Mucosa of rectum (tissue), 2 donors: ENCODE data around the gene GPR146.
A peak's percentile ranks its signal among the peaks of the same experiment; 100 is the strongest.

Source experiments
- H3K27ac ChIP-seq, 2 donors: one replicate each; pipeline ENCODE4 v1.7.0; 2013; ENCODE audit warnings: inconsistent platforms in 2 of 2, low read depth in 2 of 2, low read length in 2 of 2
- H3K27me3 ChIP-seq, 2 donors: one replicate each; pipeline ENCODE4 v1.7.0; 2013; ENCODE audit warnings: low read length in 2 of 2; ENCODE audit not compliant: control insufficient read depth in 2 of 2, insufficient read depth in 2 of 2
- H3K36me3 ChIP-seq, 2 donors: one replicate each; pipeline ENCODE4 v1.7.0; 2013; ENCODE audit warnings: low read length in 2 of 2; ENCODE audit not compliant: control insufficient read depth in 2 of 2, insufficient read depth in 2 of 2
- H3K4me1 ChIP-seq, 2 donors: one replicate each; pipeline ENCODE4 v1.7.0; 2013; ENCODE audit warnings: low read length in 2 of 2, mild to moderate bottlenecking in 1 of 2; ENCODE audit not compliant: control insufficient read depth in 2 of 2, insufficient read depth in 2 of 2
- H3K4me3 ChIP-seq, 2 donors: one replicate each; pipeline ENCODE4 v1.7.0; 2013; ENCODE audit warnings: low read length in 2 of 2
- H3K9ac ChIP-seq, 2 donors: one replicate each; pipeline ENCODE4 v1.7.0; 2013; ENCODE audit warnings: low read length in 2 of 2, low read depth in 1 of 2, mild to moderate bottlenecking in 1 of 2
- H3K9me3 ChIP-seq, 2 donors: one replicate each; pipeline ENCODE4 v1.7.0; 2013; ENCODE audit warnings: low read length in 2 of 2; ENCODE audit not compliant: control insufficient read depth in 2 of 2
- donor health status: healthy.
- donor health status: Normal muscosa, but diverticular disease.

Gene GPR146

DNA sequence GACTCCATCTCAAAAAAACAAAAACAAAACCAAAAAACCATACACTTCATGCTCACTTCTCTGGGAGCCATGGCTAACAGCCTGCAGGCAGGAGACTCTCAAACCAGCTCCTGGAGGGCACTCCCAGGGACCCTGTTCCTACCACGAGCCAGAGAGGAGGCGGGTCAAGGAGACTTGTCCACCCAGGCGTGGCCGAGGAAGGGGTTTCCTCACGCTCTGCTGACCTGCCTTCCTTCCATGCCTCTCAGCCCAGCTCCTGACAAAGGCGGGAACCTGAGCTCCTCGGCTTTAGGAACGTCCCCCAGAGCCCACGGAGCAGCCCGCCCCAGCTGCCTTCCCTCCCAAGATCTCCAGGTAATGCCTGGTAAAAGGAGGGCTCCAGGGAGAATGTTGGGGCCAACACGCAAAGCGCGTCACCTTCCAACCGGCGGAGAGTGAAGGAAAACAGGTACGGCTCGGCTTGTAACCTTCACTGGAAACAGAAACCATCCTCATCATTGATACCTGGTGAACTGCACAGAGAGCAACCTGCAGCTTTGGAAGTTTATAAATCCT lies 9.5 kb downstream of the GPR146 start:
- Histone ChIP-seq H3K27ac (no peak overlapping the region), H3K4me3 (no peak overlapping the region), H3K9me3 (no peaks in the 10 kb centered on the region), H3K4me1 (peaks cover 6 to 9% of the 10 kb centered on the region in 2 donors), H3K36me3 (peaks cover 2 to 3% of the 10 kb centered on the region in 2 donors), H3K9ac (no peak overlapping the region), H3K27me3 (no peaks in the 10 kb centered on the region)

GRCh38 chr7:1054438-1054837 lies 10.1 kb downstream of the GPR146 start:
- Histone ChIP-seq H3K9ac (no peak overlapping the region), H3K9me3 (no peaks in the 10 kb centered on the region), H3K27ac (peak overlapping the region in 1 of 2 donors; percentile 58), H3K36me3 (peaks cover 2 to 3% of the 10 kb centered on the region in 2 donors), H3K27me3 (no peaks in the 10 kb centered on the region), H3K4me1 (peaks cover 6 to 9% of the 10 kb centered on the region in 2 donors), H3K4me3 (no peak overlapping the region)

DNA sequence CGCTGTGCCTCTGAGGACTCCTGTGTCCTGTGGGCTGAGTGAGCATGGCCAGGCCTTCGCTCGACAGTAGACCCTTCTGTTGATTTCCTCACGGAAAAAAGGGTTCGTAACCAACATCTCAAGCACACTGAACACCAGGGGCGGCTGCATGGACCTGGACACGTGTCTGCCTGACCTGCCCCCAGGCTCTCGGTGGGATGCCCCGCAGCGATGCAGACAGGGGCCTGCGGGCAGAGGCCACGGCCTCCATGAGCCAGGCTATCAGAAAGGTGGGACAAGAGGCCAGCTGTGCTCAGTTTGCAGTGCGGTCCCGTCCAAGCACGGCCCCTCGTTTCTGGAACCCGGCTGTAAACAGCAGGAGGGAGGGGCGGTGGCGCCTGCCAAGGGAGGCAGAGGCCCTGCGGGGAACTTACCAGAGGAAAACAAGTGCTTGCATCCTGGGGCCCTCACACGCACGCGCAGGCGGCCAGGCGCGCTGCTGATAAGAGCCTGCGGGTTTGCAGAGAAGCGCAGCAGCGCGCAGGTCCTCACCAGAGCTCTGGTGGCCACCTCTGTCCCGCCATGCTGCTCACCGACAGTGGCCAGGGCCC lies 10.6 kb downstream of the GPR146 start:
- Histone ChIP-seq H3K27ac (peak overlapping the region in 1 of 2 donors; percentile 58), H3K9me3 (no peaks in the 10 kb centered on the region), H3K9ac (no peak overlapping the region), H3K36me3 (peaks cover 2 to 3% of the 10 kb centered on the region in 2 donors), H3K4me1 (peaks cover 6 to 9% of the 10 kb centered on the region in 2 donors), H3K27me3 (no peaks in the 10 kb centered on the region), H3K4me3 (peak overlapping the region in 1 of 2 donors; percentile 50)

- Histone ChIP-seq H3K27me3 (no peaks in the 10 kb centered on the region), H3K27ac (peak overlapping the region in 1 of 2 donors; percentile 58), H3K9ac (no peak overlapping the region), H3K4me1 (peaks cover 8 to 13% of the 10 kb centered on the region in 2 donors), H3K4me3 (peak overlapping the region in 1 of 2 donors; percentile 50), H3K36me3 (peaks cover 2 to 3% of the 10 kb centered on the region in 2 donors), H3K9me3 (no peaks in the 10 kb centered on the region)
These were observed 11.2 kb downstream of the GPR146 start for GRCh38 chr7:1055491-1055955.

GRCh38 chr7:1055956-1056784 lies 11.8 kb downstream of the GPR146 start:
- Histone ChIP-seq H3K27me3 (no peaks in the 10 kb centered on the region), H3K4me1 (peaks cover 9 to 13% of the 10 kb centered on the region in 2 donors), H3K9me3 (no peaks in the 10 kb centered on the region), H3K4me3 (peak overlapping the region in 1 of 2 donors; percentile 50), H3K9ac (no peak overlapping the region), H3K36me3 (peaks cover 2 to 3% of the 10 kb centered on the region in 2 donors), H3K27ac (no peak overlapping the region)

- Histone ChIP-seq H3K9ac (no peak overlapping the region), H3K9me3 (no peaks in the 10 kb centered on the region), H3K4me3 (no peak overlapping the region), H3K27ac (no peak overlapping the region), H3K36me3 (peaks cover 2 to 3% of the 10 kb centered on the region in 2 donors), H3K4me1 (peaks cover 7 to 13% of the 10 kb centered on the region in 2 donors), H3K27me3 (no peaks in the 10 kb centered on the region)
These were observed 12.6 kb downstream of the GPR146 start for GRCh38 chr7:1056785-1057410.

DNA sequence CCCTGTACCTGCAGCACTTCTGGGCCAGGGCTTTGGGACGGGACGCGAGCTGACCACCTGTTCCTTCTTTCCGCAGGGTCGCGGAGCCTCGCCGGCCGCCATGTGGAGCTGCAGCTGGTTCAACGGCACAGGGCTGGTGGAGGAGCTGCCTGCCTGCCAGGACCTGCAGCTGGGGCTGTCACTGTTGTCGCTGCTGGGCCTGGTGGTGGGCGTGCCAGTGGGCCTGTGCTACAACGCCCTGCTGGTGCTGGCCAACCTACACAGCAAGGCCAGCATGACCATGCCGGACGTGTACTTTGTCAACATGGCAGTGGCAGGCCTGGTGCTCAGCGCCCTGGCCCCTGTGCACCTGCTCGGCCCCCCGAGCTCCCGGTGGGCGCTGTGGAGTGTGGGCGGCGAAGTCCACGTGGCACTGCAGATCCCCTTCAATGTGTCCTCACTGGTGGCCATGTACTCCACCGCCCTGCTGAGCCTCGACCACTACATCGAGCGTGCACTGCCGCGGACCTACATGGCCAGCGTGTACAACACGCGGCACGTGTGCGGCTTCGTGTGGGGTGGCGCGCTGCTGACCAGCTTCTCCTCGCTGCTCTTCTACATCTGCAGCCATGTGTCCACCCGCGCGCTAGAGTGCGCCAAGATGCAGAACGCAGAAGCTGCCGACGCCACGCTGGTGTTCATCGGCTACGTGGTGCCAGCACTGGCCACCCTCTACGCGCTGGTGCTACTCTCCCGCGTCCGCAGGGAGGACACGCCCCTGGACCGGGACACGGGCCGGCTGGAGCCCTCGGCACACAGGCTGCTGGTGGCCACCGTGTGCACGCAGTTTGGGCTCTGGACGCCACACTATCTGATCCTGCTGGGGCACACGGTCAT lies 13.3 kb downstream of the GPR146 start:
- H3K36me3 ChIP-seq: peaks cover 2 to 3% of the 10 kb centered on the region in 2 donors
- no peak overlapping the region for H3K27ac ChIP-seq
- H3K27me3 ChIP-seq: no peaks in the 10 kb centered on the region
- no peak overlapping the region for H3K4me3 ChIP-seq
- no peaks in the 10 kb centered on the region for H3K9me3 ChIP-seq
- peaks cover 7 to 13% of the 10 kb centered on the region in 2 donors for H3K4me1 ChIP-seq
- H3K9ac ChIP-seq: no peak overlapping the region

DNA sequence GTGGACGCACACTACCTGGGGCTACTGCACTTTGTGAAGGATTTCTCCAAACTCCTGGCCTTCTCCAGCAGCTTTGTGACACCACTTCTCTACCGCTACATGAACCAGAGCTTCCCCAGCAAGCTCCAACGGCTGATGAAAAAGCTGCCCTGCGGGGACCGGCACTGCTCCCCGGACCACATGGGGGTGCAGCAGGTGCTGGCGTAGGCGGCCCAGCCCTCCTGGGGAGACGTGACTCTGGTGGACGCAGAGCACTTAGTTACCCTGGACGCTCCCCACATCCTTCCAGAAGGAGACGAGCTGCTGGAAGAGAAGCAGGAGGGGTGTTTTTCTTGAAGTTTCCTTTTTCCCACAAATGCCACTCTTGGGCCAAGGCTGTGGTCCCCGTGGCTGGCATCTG lies 14.0 kb downstream of the GPR146 start:
- no peaks in the 10 kb centered on the region for H3K9me3 ChIP-seq
- peaks cover 2 to 3% of the 10 kb centered on the region in 2 donors for H3K36me3 ChIP-seq
- H3K4me3 ChIP-seq: no peak overlapping the region
- no peaks in the 10 kb centered on the region for H3K27me3 ChIP-seq
- H3K4me1 ChIP-seq: peaks cover 7 to 13% of the 10 kb centered on the region in 2 donors
- no peak overlapping the region for H3K9ac ChIP-seq
- no peak overlapping the region for H3K27ac ChIP-seq

DNA sequence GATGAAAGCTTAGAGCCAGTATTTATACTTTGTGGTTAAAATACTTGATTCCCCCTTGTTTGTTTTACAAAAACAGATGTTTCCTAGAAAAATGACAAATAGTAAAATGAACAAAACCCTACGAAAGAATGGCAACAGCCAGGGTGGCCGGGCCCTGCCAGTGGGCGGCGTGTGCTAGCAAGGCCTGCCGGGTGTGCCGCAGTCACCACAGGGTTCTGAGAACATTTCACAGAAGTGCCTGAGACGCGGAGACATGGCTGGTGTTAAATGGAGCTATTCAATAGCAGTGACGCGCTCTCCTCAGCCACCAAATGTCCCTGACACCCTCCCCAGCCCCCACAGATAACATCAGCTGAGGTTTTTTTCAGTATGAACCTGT lies 14.5 kb downstream of the GPR146 start:
- no peak overlapping the region for H3K4me3 ChIP-seq
- H3K27me3 ChIP-seq: no peaks in the 10 kb centered on the region
- peaks cover 7 to 13% of the 10 kb centered on the region in 2 donors for H3K4me1 ChIP-seq
- peaks cover 2 to 3% of the 10 kb centered on the region in 2 donors for H3K36me3 ChIP-seq
- H3K9ac ChIP-seq: no peak overlapping the region
- peak overlapping the region in 1 of 2 donors; percentile 16 for H3K27ac ChIP-seq
- no peaks in the 10 kb centered on the region for H3K9me3 ChIP-seq
